Mesothelial cell of epicardium (in vitro differentiated cells): ENCODE results near the gene KDM8. TPM values are rescaled to one million over a fixed set of nuclear protein-coding genes. Genes with fewer than 3 reads are reported as not detected.
"Not testable (repeated sequence)": the region's sequence is repeated elsewhere in the genome, so short reads cannot be mapped to it uniquely, and the experiment has no call there.

Experiments
- DNase-seq, 2 experiments: peaks; one replicate each; pipeline ENCODE4 v3.0.0; 2021; ENCODE audit warnings: low spot score in 2 of 2; ENCODE audit not compliant: unreplicated experiment in 2 of 2
- H3K27ac Mint-ChIP-seq: 2 replicates; pipeline ENCODE4 v1.8.0; 2021; ENCODE audit warnings: mixed read lengths
- H3K27me3 Mint-ChIP-seq: 2 replicates; pipeline ENCODE4 v1.8.0; 2021; ENCODE audit warnings: low read depth, mixed read lengths
- H3K36me3 Mint-ChIP-seq: 2 replicates; pipeline ENCODE4 v1.8.0; 2021; ENCODE audit warnings: mixed read lengths
- H3K4me1 Mint-ChIP-seq: 2 replicates; pipeline ENCODE4 v1.8.0; 2021; ENCODE audit warnings: mixed read lengths
- H3K4me3 Mint-ChIP-seq: 2 replicates; pipeline ENCODE4 v1.8.0; 2021; ENCODE audit warnings: mild to moderate bottlenecking, moderate library complexity, mixed read lengths
- H3K9me3 Mint-ChIP-seq: 2 replicates; pipeline ENCODE4 v1.8.0; 2021; ENCODE audit warnings: mixed read lengths
- CTCF ChIP-seq: fragments of 200-600 bp; sonication (generic); IDR thresholded peaks from one replicate; pipeline ENCODE4 v1.5.0; 2021; ENCODE audit warnings: antibody characterized with exemption; ENCODE audit not compliant: unreplicated experiment
- total RNA-seq: library from RNA; stranded (reverse); gene quantifications from 3 replicates; pipeline ENCODE4 v1.2.1, GENCODE V29; 2021

Gene KDM8
- total RNA-seq, 1 donor from 2014 or later, result 11.8 TPM

- Mint-ChIP-seq H3K36me3 (peaks cover 10% of the 10 kb centered on the region), H3K27ac (no peak overlapping the region), H3K4me1 (peaks cover 4% of the 10 kb centered on the region), H3K4me3 (no peak overlapping the region), H3K27me3 (no peaks in the 10 kb centered on the region), H3K9me3 (no peaks in the 10 kb centered on the region)
- no peak for DNase-seq
- no peak for TF ChIP-seq CTCF
These were observed 53.5 kb downstream of the KDM8 start for GRCh38 chr16:27256861-27257260.

GRCh38 chr16:27257271-27257670 is 53.9 kb downstream of the KDM8 start:
- Mint-ChIP-seq H3K27ac (no peak overlapping the region), H3K27me3 (no peaks in the 10 kb centered on the region), H3K36me3 (peaks cover 10% of the 10 kb centered on the region), H3K4me3 (no peak overlapping the region), H3K9me3 (no peaks in the 10 kb centered on the region), H3K4me1 (peaks cover 4% of the 10 kb centered on the region)
- no peak for TF ChIP-seq CTCF
- DNase-seq, result no peak

GRCh38 chr16:27258241-27258734 is 55.0 kb downstream of the KDM8 start:
- H3K27me3 Mint-ChIP-seq, result no peaks in the 10 kb centered on the region
- H3K4me3 Mint-ChIP-seq, result no peak overlapping the region
- TF ChIP-seq CTCF, result no peak
- DNase-seq, result no peak
- no peaks in the 10 kb centered on the region for H3K9me3 Mint-ChIP-seq
- peaks cover 7% of the 10 kb centered on the region for H3K4me1 Mint-ChIP-seq
- peaks cover 10% of the 10 kb centered on the region for H3K36me3 Mint-ChIP-seq
- peak overlapping the region; percentile 25 for H3K27ac Mint-ChIP-seq

- peaks cover 10% of the 10 kb centered on the region for H3K4me1 Mint-ChIP-seq
- H3K27ac Mint-ChIP-seq, result no peak overlapping the region
- peaks cover 7% of the 10 kb centered on the region for H3K36me3 Mint-ChIP-seq
- H3K4me3 Mint-ChIP-seq, result no peak overlapping the region
- TF ChIP-seq CTCF, result no peak
- H3K27me3 Mint-ChIP-seq, result no peaks in the 10 kb centered on the region
- H3K9me3 Mint-ChIP-seq, result no peaks in the 10 kb centered on the region
- DNase-seq, result no peak
These were observed 56.4 kb downstream of the KDM8 start for GRCh38 chr16:27259710-27260109.

- not testable (repeated sequence) for H3K27ac Mint-ChIP-seq, H3K4me3 Mint-ChIP-seq, DNase-seq, H3K9me3 Mint-ChIP-seq, H3K36me3 Mint-ChIP-seq, H3K27me3 Mint-ChIP-seq
- peaks cover 10% of the 10 kb centered on the region for H3K4me1 Mint-ChIP-seq
These were observed 59.6 kb downstream of the KDM8 start for GRCh38 chr16:27262904-27263423.

GRCh38 chr16:27264151-27264550 is 60.8 kb downstream of the KDM8 start:
- Mint-ChIP-seq H3K9me3 (no peaks in the 10 kb centered on the region), H3K36me3 (no peaks in the 10 kb centered on the region), H3K4me1 (peaks cover 13% of the 10 kb centered on the region), H3K4me3 (no peak overlapping the region), H3K27me3 (no peaks in the 10 kb centered on the region), H3K27ac (no peak overlapping the region)
- DNase-seq, result no peak
- no peak for TF ChIP-seq CTCF
